ENCODE data around the gene LDHD. TPM values are rescaled to one million over a fixed set of nuclear protein-coding genes. Genes with fewer than 3 reads are reported as not detected.

The LDHD gene
- total RNA-seq, 1 experiment from 2014 or later = 4.1 TPM

GRCh38 chr16:75081179-75081859 is 35.3 kb downstream of the LDHD start:
- Mint-ChIP-seq H3K27ac (ENCODE audit: unreplicated experiment) (no peak overlapping the region), H3K9me3 (ENCODE audit: low read depth, unreplicated experiment) (peaks cover 2% of the 10 kb centered on the region), H3K36me3 (ENCODE audit: insufficient read depth, unreplicated experiment) (no peaks in the 10 kb centered on the region), H3K4me1 (ENCODE audit: low read depth, unreplicated experiment) (peaks cover 25% of the 10 kb centered on the region), H3K27me3 (ENCODE audit: unreplicated experiment) (no peaks in the 10 kb centered on the region), H3K4me3 (ENCODE audit: low read depth, unreplicated experiment) (no peak overlapping the region)
- no peak for DNase-seq
- CTCF ChIA-PET = interaction anchor here (0.6 kb wide), 1 partner anchor 12 kb away, joined by 6 read pairs; no protein-coding TSS in a partner anchor
- BruUV-seq (replicated peaks) = no TSS peak
- TF ChIP-seq CTCF (IDR thresholded peaks at IDR 0.05; ENCODE audit: unreplicated experiment) = no peak
- intact Hi-C loops (cut with micrococcal nuclease; ENCODE audit: unreplicated experiment) = no loop called here

GRCh38 chr16:75080205-75081029 is 36.2 kb downstream of the LDHD start:
- TF ChIP-seq CTCF (IDR thresholded peaks at IDR 0.05; ENCODE audit: unreplicated experiment) = no peak
- H3K36me3 Mint-ChIP-seq (ENCODE audit: insufficient read depth, unreplicated experiment) = no peaks in the 10 kb centered on the region
- intact Hi-C loops (cut with micrococcal nuclease; ENCODE audit: unreplicated experiment) = no loop called here
- DNase-seq = no peak
- peaks cover 25% of the 10 kb centered on the region for H3K4me1 Mint-ChIP-seq (ENCODE audit: low read depth, unreplicated experiment)
- H3K27ac Mint-ChIP-seq (ENCODE audit: unreplicated experiment) = no peak overlapping the region
- CTCF ChIA-PET = interaction anchor here (0.6 kb wide), 1 partner anchor 11 kb away, joined by 6 read pairs; no protein-coding TSS in a partner anchor
- no TSS peak for BruUV-seq (replicated peaks)
- no peaks in the 10 kb centered on the region for H3K27me3 Mint-ChIP-seq (ENCODE audit: unreplicated experiment)
- no peak overlapping the region for H3K4me3 Mint-ChIP-seq (ENCODE audit: low read depth, unreplicated experiment)
- H3K9me3 Mint-ChIP-seq (ENCODE audit: low read depth, unreplicated experiment) = peaks cover 2% of the 10 kb centered on the region

- H3K36me3 Mint-ChIP-seq (ENCODE audit: insufficient read depth, unreplicated experiment) = no peaks in the 10 kb centered on the region
- DNase-seq = no peak
- CTCF ChIA-PET = no interaction called here
- no peak overlapping the region for H3K27ac Mint-ChIP-seq (ENCODE audit: unreplicated experiment)
- intact Hi-C loops (cut with micrococcal nuclease; ENCODE audit: unreplicated experiment) = no loop called here
- no TSS peak for BruUV-seq (replicated peaks)
- peaks cover 20% of the 10 kb centered on the region for H3K4me1 Mint-ChIP-seq (ENCODE audit: low read depth, unreplicated experiment)
- no peak for TF ChIP-seq CTCF (IDR thresholded peaks at IDR 0.05; ENCODE audit: unreplicated experiment)
- no peak overlapping the region for H3K4me3 Mint-ChIP-seq (ENCODE audit: low read depth, unreplicated experiment)
- H3K27me3 Mint-ChIP-seq (ENCODE audit: unreplicated experiment) = no peaks in the 10 kb centered on the region
- peaks cover 2% of the 10 kb centered on the region for H3K9me3 Mint-ChIP-seq (ENCODE audit: low read depth, unreplicated experiment)
These were observed 37.1 kb downstream of the LDHD start for GRCh38 chr16:75079346-75079926.

DNA sequence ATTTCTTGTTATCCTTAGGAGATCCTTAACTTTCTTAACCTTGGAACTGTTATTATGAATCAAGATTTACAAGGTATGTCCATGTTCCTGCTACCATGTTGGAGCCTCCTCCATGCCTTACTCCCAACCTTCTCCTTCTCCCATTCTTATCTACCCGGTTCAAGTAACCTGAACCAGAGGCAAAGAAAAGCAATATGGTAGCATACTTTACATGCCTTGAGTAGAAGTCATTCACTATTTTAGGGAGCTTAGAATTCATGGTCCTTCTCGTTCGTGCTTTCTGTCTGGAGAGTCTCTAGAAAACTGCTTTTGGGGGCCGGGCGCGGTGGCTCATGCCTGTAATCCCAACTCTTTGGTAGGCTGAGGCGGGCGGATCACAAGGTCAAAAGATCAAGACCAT is 37.7 kb downstream of the LDHD start:
- no peak overlapping the region for H3K27ac Mint-ChIP-seq (ENCODE audit: unreplicated experiment)
- no peak for TF ChIP-seq CTCF (IDR thresholded peaks at IDR 0.05; ENCODE audit: unreplicated experiment)
- H3K4me3 Mint-ChIP-seq (ENCODE audit: low read depth, unreplicated experiment) = no peak overlapping the region
- intact Hi-C loops (cut with micrococcal nuclease; ENCODE audit: unreplicated experiment) = no loop called here
- no peaks in the 10 kb centered on the region for H3K36me3 Mint-ChIP-seq (ENCODE audit: insufficient read depth, unreplicated experiment)
- peaks cover 2% of the 10 kb centered on the region for H3K9me3 Mint-ChIP-seq (ENCODE audit: low read depth, unreplicated experiment)
- no TSS peak for BruUV-seq (replicated peaks)
- CTCF ChIA-PET = no interaction called here
- DNase-seq = no peak
- H3K4me1 Mint-ChIP-seq (ENCODE audit: low read depth, unreplicated experiment) = peaks cover 15% of the 10 kb centered on the region
- no peaks in the 10 kb centered on the region for H3K27me3 Mint-ChIP-seq (ENCODE audit: unreplicated experiment)
